SK-N-SH treated with all-trans-retinoic acid at 6 μM for 48 hours (cell line): Measurements from ENCODE around the gene ADAM21.
"Not testable (repeated sequence)": the region's sequence is repeated elsewhere in the genome, so short reads cannot be mapped to it uniquely, and the experiment has no call there.

Experiments used
- ATAC-seq: fragments of 200-7000 bp; cut with Tn5 transposase; 3 replicates; pipeline ENCODE4 v1.9.1; 2020; ENCODE audit warnings: mild to moderate bottlenecking, moderate library complexity
- ARNTL ChIP-seq: fragments of 450-650 bp; formaldehyde crosslinking; IDR thresholded peaks from 2 replicates; pipeline ENCODE4 v1.5.0; 2020; ENCODE audit warnings: low read depth, mild to moderate bottlenecking, moderate library complexity, borderline replicate concordance
- CSDC2 ChIP-seq: fragments of 250-450 bp; sonication (Bioruptor Pico); IDR thresholded peaks from 2 replicates; pipeline ENCODE4 v1.5.0; 2020; ENCODE audit warnings: mild to moderate bottlenecking, moderate library complexity
- GLIS3 ChIP-seq: fragments of 250-450 bp; sonication (Bioruptor Pico); IDR thresholded peaks from 2 replicates; pipeline ENCODE4 v1.5.0; 2020; ENCODE audit warnings: mild to moderate bottlenecking, moderate library complexity
- ISL1 ChIP-seq: fragments of 250-450 bp; sonication (Bioruptor Pico); IDR thresholded peaks from 2 replicates; pipeline ENCODE4 v2.1.2; 2022; ENCODE audit warnings: mild to moderate bottlenecking, moderate library complexity
- OSR1 ChIP-seq: fragments of 250-450 bp; sonication (Bioruptor Pico); IDR thresholded peaks from 2 replicates; pipeline ENCODE4 v1.8.0; 2022; ENCODE audit warnings: moderate library complexity, mild to moderate bottlenecking, inconsistent platforms
- PPARA ChIP-seq: fragments of 250-450 bp; sonication (Bioruptor Pico); IDR thresholded peaks from 2 replicates; pipeline ENCODE4 v1.5.0; 2020; ENCODE audit warnings: mild to moderate bottlenecking, borderline replicate concordance
- SNAI2 ChIP-seq: fragments of 250-450 bp; sonication (Bioruptor Pico); IDR thresholded peaks from 2 replicates; pipeline ENCODE4 v1.5.0; 2020; ENCODE audit warnings: mild to moderate bottlenecking, moderate library complexity
- TCF4 ChIP-seq: fragments of 250-450 bp; sonication (Bioruptor Pico); IDR thresholded peaks from 2 replicates; pipeline ENCODE4 v1.8.0; 2021; ENCODE audit warnings: mild to moderate bottlenecking, moderate library complexity, borderline replicate concordance
- TOX ChIP-seq: fragments of 250-450 bp; sonication (Bioruptor Pico); IDR thresholded peaks from 2 replicates; pipeline ENCODE4 v1.8.0; 2021; ENCODE audit warnings: mild to moderate bottlenecking, moderate library complexity, borderline replicate concordance
- ZC3H10 ChIP-seq: fragments of 250-450 bp; sonication (Bioruptor Pico); IDR thresholded peaks from 2 replicates; pipeline ENCODE4 v1.5.1; 2021; ENCODE audit warnings: mild to moderate bottlenecking, moderate library complexity
- ZFP3 ChIP-seq: fragments of 250-450 bp; sonication (Bioruptor Pico); IDR thresholded peaks from 2 replicates; pipeline ENCODE4 v1.5.0; 2020; ENCODE audit warnings: mild to moderate bottlenecking, moderate library complexity
- ZNF565 ChIP-seq: fragments of 450-650 bp; formaldehyde crosslinking; conservative IDR thresholded peaks from 2 replicates; pipeline ENCODE4 v1.5.0; 2020; ENCODE audit warnings: low read depth, mild to moderate bottlenecking, moderate library complexity
- ZNF70 ChIP-seq: fragments of 450-650 bp; formaldehyde crosslinking; IDR thresholded peaks from 2 replicates; pipeline ENCODE4 v1.5.0; 2020; ENCODE audit warnings: mild to moderate bottlenecking, moderate library complexity
- ZNF8 ChIP-seq: fragments of 450-650 bp; formaldehyde crosslinking; IDR thresholded peaks from 2 replicates; pipeline ENCODE4 v1.5.0; 2020; ENCODE audit warnings: mild to moderate bottlenecking, moderate library complexity
- TF ChIP-seq, protein P1 (sequence below): fragments of 250-450 bp; sonication (Bioruptor Pico); IDR thresholded peaks from 2 replicates; pipeline ENCODE4 v1.8.0; 2020; ENCODE audit warnings: mild to moderate bottlenecking, moderate library complexity, borderline replicate concordance
- TF ChIP-seq, protein P2 (sequence below): fragments of 250-450 bp; sonication (Bioruptor Pico); IDR thresholded peaks from 2 replicates; pipeline ENCODE4 v1.5.1; 2020; ENCODE audit warnings: low read depth, mild to moderate bottlenecking, moderate library complexity
- TF ChIP-seq, protein P3 (sequence below): fragments of 250-450 bp; sonication (Bioruptor Pico); IDR thresholded peaks from 2 replicates; pipeline ENCODE4 v1.8.0; 2021; ENCODE audit warnings: low read depth, mild to moderate bottlenecking, moderate library complexity, borderline replicate concordance
- TF ChIP-seq, protein P4 (sequence below): fragments of 250-450 bp; sonication (Bioruptor Pico); IDR thresholded peaks from 2 replicates; pipeline ENCODE4 v1.5.1; 2021; ENCODE audit warnings: mild to moderate bottlenecking, moderate library complexity
- TF ChIP-seq, protein P5 (sequence below): fragments of 250-450 bp; sonication (Bioruptor Pico); IDR thresholded peaks from 2 replicates; pipeline ENCODE4 v1.5.0; 2020; ENCODE audit warnings: mild to moderate bottlenecking, moderate library complexity

The ADAM21 gene

DNA sequence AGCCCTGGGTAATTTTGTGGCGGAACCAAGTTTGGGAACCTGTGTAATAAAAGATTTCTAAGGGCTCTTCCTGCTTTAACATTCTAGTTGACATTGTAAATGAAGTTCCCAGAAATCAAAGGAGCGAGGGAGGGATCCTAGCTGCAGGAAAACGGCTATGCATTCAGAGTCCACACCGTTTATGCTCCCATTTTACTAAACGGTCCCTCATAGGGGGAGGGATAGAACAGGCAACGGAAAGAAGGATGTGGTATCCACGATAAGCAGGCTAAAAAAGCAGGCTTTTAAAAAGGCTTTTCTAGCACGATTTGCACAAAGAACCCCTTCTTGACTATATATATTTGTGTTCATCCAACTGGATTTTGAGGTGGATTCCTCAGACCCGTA is 35.6 kb upstream of the ADAM21 start:
- TF ChIP-seq CSDC2 (CRISPR knock-in tag) (no peak), ZNF8 (CRISPR knock-in tag) (no peak), TCF4 (CRISPR knock-in tag) (no peak)
- TF ChIP-seq, protein P1, sequence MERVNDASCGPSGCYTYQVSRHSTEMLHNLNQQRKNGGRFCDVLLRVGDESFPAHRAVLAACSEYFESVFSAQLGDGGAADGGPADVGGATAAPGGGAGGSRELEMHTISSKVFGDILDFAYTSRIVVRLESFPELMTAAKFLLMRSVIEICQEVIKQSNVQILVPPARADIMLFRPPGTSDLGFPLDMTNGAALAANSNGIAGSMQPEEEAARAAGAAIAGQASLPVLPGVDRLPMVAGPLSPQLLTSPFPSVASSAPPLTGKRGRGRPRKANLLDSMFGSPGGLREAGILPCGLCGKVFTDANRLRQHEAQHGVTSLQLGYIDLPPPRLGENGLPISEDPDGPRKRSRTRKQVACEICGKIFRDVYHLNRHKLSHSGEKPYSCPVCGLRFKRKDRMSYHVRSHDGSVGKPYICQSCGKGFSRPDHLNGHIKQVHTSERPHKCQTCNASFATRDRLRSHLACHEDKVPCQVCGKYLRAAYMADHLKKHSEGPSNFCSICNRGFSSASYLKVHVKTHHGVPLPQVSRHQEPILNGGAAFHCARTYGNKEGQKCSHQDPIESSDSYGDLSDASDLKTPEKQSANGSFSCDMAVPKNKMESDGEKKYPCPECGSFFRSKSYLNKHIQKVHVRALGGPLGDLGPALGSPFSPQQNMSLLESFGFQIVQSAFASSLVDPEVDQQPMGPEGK (CRISPR knock-in tag) = no peak
- TF ChIP-seq, protein P2, sequence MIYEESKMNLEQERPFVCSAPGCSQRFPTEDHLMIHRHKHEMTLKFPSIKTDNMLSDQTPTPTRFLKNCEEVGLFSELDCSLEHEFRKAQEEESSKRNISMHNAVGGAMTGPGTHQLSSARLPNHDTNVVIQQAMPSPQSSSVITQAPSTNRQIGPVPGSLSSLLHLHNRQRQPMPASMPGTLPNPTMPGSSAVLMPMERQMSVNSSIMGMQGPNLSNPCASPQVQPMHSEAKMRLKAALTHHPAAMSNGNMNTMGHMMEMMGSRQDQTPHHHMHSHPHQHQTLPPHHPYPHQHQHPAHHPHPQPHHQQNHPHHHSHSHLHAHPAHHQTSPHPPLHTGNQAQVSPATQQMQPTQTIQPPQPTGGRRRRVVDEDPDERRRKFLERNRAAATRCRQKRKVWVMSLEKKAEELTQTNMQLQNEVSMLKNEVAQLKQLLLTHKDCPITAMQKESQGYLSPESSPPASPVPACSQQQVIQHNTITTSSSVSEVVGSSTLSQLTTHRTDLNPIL (CRISPR knock-in tag) = no peak
- TF ChIP-seq, protein P3, sequence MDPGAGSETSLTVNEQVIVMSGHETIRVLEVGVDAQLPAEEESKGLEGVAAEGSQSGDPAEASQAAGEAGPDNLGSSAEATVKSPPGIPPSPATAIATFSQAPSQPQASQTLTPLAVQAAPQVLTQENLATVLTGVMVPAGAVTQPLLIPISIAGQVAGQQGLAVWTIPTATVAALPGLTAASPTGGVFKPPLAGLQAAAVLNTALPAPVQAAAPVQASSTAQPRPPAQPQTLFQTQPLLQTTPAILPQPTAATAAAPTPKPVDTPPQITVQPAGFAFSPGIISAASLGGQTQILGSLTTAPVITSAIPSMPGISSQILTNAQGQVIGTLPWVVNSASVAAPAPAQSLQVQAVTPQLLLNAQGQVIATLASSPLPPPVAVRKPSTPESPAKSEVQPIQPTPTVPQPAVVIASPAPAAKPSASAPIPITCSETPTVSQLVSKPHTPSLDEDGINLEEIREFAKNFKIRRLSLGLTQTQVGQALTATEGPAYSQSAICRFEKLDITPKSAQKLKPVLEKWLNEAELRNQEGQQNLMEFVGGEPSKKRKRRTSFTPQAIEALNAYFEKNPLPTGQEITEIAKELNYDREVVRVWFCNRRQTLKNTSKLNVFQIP (CRISPR knock-in tag) = no peak
- TF ChIP-seq, all 23 proteins: peak for 0
- peak; percentile 72 for ATAC-seq

DNA sequence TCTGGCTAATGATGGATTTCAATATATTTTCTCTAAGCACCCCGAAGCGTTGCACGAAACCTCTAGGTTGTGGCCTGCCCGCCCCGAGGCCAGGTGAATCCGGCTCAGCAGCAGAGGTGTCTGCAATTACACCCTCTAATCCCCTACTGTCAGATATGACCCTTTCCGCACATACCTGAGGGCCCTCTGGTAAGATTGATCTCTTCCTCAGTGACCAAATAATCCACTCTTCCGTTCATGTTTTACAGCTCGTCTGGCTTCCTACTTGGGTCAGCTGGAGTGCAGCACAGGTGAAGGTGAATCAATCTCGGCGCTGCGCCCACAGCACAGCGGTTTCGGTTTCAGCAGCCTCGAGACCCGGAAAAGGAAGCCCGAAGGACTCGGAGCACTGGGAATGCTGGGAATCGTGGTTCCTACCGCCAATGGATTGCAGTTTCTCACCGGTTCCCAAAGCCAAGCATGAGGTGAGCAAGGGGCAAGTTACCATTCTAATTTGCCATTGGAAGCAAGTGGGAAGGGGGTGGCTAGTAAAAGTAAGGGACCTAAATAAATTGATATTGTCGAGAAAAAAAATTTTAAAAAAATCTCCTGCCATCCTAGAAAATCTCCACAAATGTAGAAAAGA is 35.1 kb upstream of the ADAM21 start, which contains the start of gene SYNJ2BP:
Gene SYNJ2BP, minus strand, starts transcription at position 366 of the 625 bp plus-strand sequence. Its CDS starts 127 bp downstream, at position 239.
- ATAC-seq = peak; percentile 98
- TF ChIP-seq GLIS3 (CRISPR knock-in tag) (no peak), CSDC2 (CRISPR knock-in tag) (no peak), ISL1 (CRISPR knock-in tag) (no peak), OSR1 (CRISPR knock-in tag) (no peak), TOX (no peak), ZNF565 (no peak), ARNTL (CRISPR knock-in tag) (no peak), ZC3H10 (CRISPR knock-in tag) (no peak), ZNF8 (CRISPR knock-in tag) (no peak), TCF4 (CRISPR knock-in tag) (no peak), SNAI2 (CRISPR knock-in tag) (no peak), ZNF70 (CRISPR knock-in tag) (no peak), ZFP3 (CRISPR knock-in tag) (no peak), PPARA (CRISPR knock-in tag) (no peak)
- TF ChIP-seq, protein P1 (CRISPR knock-in tag) = no peak
- TF ChIP-seq, protein P2 (CRISPR knock-in tag) = no peak
- TF ChIP-seq, protein P3 (CRISPR knock-in tag) = no peak
- TF ChIP-seq, protein P4, sequence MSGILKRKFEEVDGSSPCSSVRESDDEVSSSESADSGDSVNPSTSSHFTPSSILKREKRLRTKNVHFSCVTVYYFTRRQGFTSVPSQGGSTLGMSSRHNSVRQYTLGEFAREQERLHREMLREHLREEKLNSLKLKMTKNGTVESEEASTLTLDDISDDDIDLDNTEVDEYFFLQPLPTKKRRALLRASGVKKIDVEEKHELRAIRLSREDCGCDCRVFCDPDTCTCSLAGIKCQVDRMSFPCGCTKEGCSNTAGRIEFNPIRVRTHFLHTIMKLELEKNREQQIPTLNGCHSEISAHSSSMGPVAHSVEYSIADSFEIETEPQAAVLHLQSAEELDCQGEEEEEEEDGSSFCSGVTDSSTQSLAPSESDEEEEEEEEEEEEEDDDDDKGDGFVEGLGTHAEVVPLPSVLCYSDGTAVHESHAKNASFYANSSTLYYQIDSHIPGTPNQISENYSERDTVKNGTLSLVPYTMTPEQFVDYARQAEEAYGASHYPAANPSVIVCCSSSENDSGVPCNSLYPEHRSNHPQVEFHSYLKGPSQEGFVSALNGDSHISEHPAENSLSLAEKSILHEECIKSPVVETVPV (CRISPR knock-in tag) = no peak
- TF ChIP-seq, protein P5, sequence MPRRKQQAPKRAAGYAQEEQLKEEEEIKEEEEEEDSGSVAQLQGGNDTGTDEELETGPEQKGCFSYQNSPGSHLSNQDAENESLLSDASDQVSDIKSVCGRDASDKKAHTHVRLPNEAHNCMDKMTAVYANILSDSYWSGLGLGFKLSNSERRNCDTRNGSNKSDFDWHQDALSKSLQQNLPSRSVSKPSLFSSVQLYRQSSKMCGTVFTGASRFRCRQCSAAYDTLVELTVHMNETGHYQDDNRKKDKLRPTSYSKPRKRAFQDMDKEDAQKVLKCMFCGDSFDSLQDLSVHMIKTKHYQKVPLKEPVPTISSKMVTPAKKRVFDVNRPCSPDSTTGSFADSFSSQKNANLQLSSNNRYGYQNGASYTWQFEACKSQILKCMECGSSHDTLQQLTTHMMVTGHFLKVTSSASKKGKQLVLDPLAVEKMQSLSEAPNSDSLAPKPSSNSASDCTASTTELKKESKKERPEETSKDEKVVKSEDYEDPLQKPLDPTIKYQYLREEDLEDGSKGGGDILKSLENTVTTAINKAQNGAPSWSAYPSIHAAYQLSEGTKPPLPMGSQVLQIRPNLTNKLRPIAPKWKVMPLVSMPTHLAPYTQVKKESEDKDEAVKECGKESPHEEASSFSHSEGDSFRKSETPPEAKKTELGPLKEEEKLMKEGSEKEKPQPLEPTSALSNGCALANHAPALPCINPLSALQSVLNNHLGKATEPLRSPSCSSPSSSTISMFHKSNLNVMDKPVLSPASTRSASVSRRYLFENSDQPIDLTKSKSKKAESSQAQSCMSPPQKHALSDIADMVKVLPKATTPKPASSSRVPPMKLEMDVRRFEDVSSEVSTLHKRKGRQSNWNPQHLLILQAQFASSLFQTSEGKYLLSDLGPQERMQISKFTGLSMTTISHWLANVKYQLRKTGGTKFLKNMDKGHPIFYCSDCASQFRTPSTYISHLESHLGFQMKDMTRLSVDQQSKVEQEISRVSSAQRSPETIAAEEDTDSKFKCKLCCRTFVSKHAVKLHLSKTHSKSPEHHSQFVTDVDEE (CRISPR knock-in tag) = no peak

DNA sequence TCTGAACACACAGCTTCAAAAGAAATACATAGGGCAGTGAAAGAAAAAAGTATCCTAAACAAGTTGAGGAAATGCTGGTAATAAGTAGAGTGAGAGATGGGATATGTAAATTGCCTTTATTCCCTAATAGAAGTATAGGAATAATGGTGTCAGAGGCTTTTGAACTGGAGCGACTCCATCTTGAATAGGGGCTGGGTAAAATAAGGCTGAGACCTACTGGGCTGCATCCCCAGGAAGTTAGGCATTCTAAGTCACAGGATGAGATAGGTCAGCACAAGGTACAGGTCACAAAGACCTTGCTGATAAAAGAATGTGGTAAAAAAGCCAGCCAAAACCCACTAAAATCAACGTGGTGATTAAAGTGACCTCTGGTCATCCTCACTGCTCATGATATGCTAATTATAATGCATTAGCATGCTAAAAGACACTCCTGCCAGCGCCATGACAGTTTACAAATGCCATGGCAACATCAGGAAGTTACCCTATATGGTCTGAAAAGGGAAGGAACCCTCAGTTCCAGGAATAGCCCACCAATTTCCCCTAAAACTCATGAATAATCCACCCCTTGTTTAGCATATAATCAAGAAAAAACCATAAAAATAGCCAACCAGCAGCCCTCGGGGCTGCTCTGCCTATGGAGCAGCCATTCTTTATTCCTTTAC is 32.6 kb upstream of the ADAM21 start:
- ATAC-seq = not testable (repeated sequence)
